ENCODE data around the gene LRRFIP1. TPM values are rescaled to one million over a fixed set of nuclear protein-coding genes. Genes with fewer than 3 reads are reported as not detected.

The LRRFIP1 gene
- total and polyA plus RNA-seq, 10 of the 15 experiments (the other 5 are each of a cell fraction or from before 2014, with no cell fraction given), result 36.2 to 120 (median 74.3) TPM

GRCh38 chr2:237602409-237602808 is 25.0 kb upstream of the LRRFIP1 start (continued):
- no peak for TF ChIP-seq EP300 (IDR thresholded peaks at IDR 0.05; ENCODE audit: borderline replicate concordance in 1 of 2, control insufficient read depth in 1 of 2, low read depth in 2 of 2, low read length in 2 of 2)

- Histone ChIP-seq H3K9ac (ENCODE audit: control insufficient read depth, insufficient read depth, low read length) (0 out of 2 replicates have a peak overlapping the region, but pooled peaks have one; percentile 21), H3K27ac (ENCODE audit: control insufficient read depth, insufficient read depth) (no peak overlapping the region), H3K4me1 (ENCODE audit: control insufficient read depth, insufficient read depth, low read length) (peaks cover 8% of the 10 kb centered on the region), H3K4me2 (ENCODE audit: control insufficient read depth, insufficient read depth) (peak overlapping the region; percentile 75), H3K36me3 (ENCODE audit: control insufficient read depth in 2 of 2, insufficient read depth in 2 of 2, low read length in 1 of 2) (no peaks in the 10 kb centered on the region), H3K4me3 (no peak overlapping the region), H4K20me1 (ENCODE audit: control insufficient read depth, insufficient read depth) (no peaks in the 10 kb centered on the region), H3K27me3 (replicated peaks in 1 of 2; ENCODE audit: control insufficient read depth in 2 of 2, insufficient read depth in 2 of 2, low read length in 1 of 2) (no peaks in the 10 kb centered on the region), H3K79me2 (ENCODE audit: control insufficient read depth, insufficient read depth, low read length) (no peaks in the 10 kb centered on the region), H3K9me3 (replicated peaks; ENCODE audit: control insufficient read depth, insufficient read depth, low read length) (no peaks in the 10 kb centered on the region), H2AFZ (ENCODE audit: control insufficient read depth, low read depth, low read length) (peak overlapping the region; percentile 82)
- RAD21 ChIA-PET (ENCODE audit: unreplicated experiment), result interaction anchor here (1.2 to 2.3 kb wide), 4 partner anchors 10 to 142 kb away, joined by 3 to 7 read pairs (median 4); no protein-coding TSS in a partner anchor
- DNase-seq (ENCODE audit: low read depth, low spot score) (no peak), FAIRE-seq (no peak), ATAC-seq (no peak)
- in situ Hi-C loops (cut with MboI) (no loop called here), intact Hi-C loops (cut with micrococcal nuclease; ENCODE audit: unreplicated experiment) (no loop called here)
- SMC1A ChIA-PET (ENCODE audit: uncharacterized antibody, unreplicated experiment), result interaction anchor here (0.8 to 1.4 kb wide), 5 partner anchors 66 to 142 kb away, joined by 3 to 6 read pairs (median 4); no protein-coding TSS in a partner anchor
- TF ChIP-seq RELA (IDR thresholded peaks at IDR 0.05; ENCODE audit: borderline replicate concordance, partially characterized antibody), result no peak
- peak in 1 of 2 experiments; percentile 28; a peak in 1 of 4 replicates for TF ChIP-seq BHLHE40 (IDR thresholded peaks at IDR 0.05; ENCODE audit: borderline replicate concordance in 1 of 2, low read depth in 2 of 2, low read length in 1 of 2)
- no peak for TF ChIP-seq KLF5 (IDR thresholded peaks at IDR 0.05; ENCODE audit: partially characterized antibody)
- TF ChIP-seq YY1 (IDR thresholded peaks at IDR 0.05; ENCODE audit: low read depth, low read length), result 0 out of 2 replicates have a peak, but pooled peaks have one; percentile 9
- TF ChIP-seq EED (IDR thresholded peaks at IDR 0.05; ENCODE audit: low read depth), result no peak
- CTCF ChIA-PET, result interaction anchor here (1.0 to 2.8 kb wide), 4 partner anchors 31 to 171 kb away, joined by 4 to 11 read pairs (median 6); no protein-coding TSS in a partner anchor
- POLR2A ChIA-PET, result interaction anchor here (0.8 to 0.9 kb wide), 3 partner anchors 11 to 62 kb away, joined by 3 to 5 read pairs (median 3); no protein-coding TSS in a partner anchor
- no TSS peak for BruUV-seq (replicated peaks)
- WGBS (ENCODE audit: insufficient coverage, insufficient replicate concordance, low lambda C conversion rate, missing lambda C conversion rate), result 74% methylated on average over 13 of the region's 13 CpGs
Measured at GRCh38 chr2:237603049-237603717, 24.2 kb upstream of the LRRFIP1 start.

All from GM12878 (cell line).